Bronchial epithelial cell (primary cell): ENCODE data around the gene GPR31. TPM values are rescaled to one million over a fixed set of nuclear protein-coding genes. Genes with fewer than 3 reads are reported as not detected.

ENCODE experiments used
- DNase-seq: peaks from one replicate; pipeline ENCODE4 v3.0.0-alpha.2; 2010; ENCODE audit warnings: low read depth
- FAIRE-seq: peaks from 2 replicates; lab custom pipeline; 2011; peaks lifted over from hg19 to GRCh38; lab: Jason Lieb, UNC
- H3K27me3 ChIP-seq: 2 replicates; pipeline ENCODE4 v1.5.1; 2011; ENCODE audit warnings: low read length; ENCODE audit not compliant: control insufficient read depth, insufficient read depth
- H3K36me3 ChIP-seq: 2 replicates; pipeline ENCODE4 v1.5.1; 2011; ENCODE audit warnings: low read length; ENCODE audit not compliant: control insufficient read depth, insufficient read depth
- H3K4me3 ChIP-seq: 2 replicates; pipeline ENCODE4 v1.5.1; 2011; ENCODE audit warnings: mild to moderate bottlenecking, low read depth, low read length, control low read depth
- total RNA-seq: library from RNA; depleted of rRNA; stranded (reverse); fragments of >200 nt; gene quantifications from 2 replicates; pipeline ENCODE4 v1.2.1, GENCODE V29; 2014
- TF ChIP-seq, protein P1 (sequence below): IDR thresholded peaks from 2 replicates; pipeline ENCODE4 v1.5.1; 2011; ENCODE audit warnings: mild to moderate bottlenecking, moderate library complexity, low read length, control low read depth, inconsistent platforms; ENCODE audit not compliant: insufficient read depth, severe bottlenecking

The GPR31 gene
- total RNA-seq, 1 donor from 2014 or later = not detected

DNA sequence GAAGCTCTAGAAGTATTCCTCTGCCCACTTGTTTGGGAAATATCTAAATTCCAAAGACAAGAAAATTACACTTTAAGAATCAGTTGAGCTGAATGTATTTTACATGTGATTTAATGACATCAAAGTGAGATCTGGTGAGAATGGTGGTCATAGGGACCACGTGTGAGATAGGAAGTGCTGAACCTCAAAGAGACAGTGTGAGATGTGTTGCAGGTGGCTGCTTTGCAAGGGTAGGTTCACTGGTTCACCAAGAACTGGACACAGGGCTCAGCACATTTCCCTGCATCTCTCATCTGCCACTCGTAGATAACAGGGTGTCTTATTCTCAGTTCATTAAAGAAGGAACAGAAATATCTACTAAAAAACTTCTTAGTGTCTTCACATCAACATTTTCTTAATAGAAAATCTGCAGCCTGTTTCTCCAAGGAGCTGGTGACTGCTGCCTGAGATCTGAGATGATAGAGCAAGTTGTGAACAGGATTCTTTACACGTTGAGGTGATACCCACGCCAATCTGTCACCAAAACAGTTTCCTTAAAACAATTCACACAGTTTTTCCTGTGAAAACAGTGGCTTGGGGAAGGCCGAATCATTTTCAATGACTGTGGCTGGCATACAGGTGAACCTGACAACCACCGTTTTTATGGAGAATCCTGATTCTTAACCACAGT lies 27.6 kb downstream of the GPR31 start:
- DNase-seq = no peak
- Histone ChIP-seq H3K36me3 (no peaks in the 10 kb centered on the region), H3K4me3 (no peak overlapping the region), H3K27me3 (no peaks in the 10 kb centered on the region)
- no peak for FAIRE-seq
- TF ChIP-seq, protein P1, sequence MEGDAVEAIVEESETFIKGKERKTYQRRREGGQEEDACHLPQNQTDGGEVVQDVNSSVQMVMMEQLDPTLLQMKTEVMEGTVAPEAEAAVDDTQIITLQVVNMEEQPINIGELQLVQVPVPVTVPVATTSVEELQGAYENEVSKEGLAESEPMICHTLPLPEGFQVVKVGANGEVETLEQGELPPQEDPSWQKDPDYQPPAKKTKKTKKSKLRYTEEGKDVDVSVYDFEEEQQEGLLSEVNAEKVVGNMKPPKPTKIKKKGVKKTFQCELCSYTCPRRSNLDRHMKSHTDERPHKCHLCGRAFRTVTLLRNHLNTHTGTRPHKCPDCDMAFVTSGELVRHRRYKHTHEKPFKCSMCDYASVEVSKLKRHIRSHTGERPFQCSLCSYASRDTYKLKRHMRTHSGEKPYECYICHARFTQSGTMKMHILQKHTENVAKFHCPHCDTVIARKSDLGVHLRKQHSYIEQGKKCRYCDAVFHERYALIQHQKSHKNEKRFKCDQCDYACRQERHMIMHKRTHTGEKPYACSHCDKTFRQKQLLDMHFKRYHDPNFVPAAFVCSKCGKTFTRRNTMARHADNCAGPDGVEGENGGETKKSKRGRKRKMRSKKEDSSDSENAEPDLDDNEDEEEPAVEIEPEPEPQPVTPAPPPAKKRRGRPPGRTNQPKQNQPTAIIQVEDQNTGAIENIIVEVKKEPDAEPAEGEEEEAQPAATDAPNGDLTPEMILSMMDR = no peak

DNA sequence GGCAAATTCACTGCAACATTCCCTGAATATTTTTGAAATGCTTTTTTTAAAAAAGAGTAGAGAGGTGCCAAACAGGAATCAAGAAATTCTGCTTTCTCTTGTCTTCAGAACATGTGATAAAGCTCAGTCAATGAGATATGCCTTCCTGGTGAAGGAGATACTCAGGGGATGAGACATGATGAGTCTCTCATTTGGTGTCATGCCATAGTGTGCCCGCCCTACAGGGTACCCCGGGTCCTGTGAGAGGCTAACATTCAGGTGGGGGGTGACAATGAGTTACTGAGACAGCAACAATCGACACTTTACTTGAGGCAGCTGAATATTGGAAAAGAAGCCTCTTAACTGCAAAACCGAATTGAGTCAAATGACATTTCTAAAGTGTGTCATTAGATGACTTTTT lies 28.2 kb downstream of the GPR31 start:
- Histone ChIP-seq H3K27me3 (no peaks in the 10 kb centered on the region), H3K4me3 (no peak overlapping the region), H3K36me3 (no peaks in the 10 kb centered on the region)
- DNase-seq (no peak), FAIRE-seq (no peak)
- TF ChIP-seq, protein P1 = no peak

DNA sequence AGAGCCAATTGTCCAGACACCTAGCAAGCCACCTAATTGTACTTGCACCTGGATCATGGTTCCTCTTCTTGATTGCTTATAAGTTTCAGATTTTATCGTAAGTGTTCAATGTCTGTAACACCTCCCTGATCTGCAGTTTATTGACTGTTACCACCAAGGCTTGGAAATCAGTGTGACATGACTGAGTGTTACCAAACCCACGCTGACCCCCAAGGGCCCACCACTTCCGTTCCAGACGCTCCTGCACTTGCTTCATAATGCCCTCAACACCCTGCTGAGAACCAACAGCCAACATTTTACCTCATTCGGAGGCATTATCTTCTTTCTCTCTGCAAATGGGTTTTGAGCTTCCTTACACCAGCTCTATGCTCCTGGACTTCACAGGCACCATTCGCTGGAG lies 28.6 kb downstream of the GPR31 start:
- no peak overlapping the region for H3K4me3 ChIP-seq
- H3K36me3 ChIP-seq = no peaks in the 10 kb centered on the region
- no peaks in the 10 kb centered on the region for H3K27me3 ChIP-seq
- TF ChIP-seq, protein P1 = no peak
- no peak for FAIRE-seq
- no peak for DNase-seq

DNA sequence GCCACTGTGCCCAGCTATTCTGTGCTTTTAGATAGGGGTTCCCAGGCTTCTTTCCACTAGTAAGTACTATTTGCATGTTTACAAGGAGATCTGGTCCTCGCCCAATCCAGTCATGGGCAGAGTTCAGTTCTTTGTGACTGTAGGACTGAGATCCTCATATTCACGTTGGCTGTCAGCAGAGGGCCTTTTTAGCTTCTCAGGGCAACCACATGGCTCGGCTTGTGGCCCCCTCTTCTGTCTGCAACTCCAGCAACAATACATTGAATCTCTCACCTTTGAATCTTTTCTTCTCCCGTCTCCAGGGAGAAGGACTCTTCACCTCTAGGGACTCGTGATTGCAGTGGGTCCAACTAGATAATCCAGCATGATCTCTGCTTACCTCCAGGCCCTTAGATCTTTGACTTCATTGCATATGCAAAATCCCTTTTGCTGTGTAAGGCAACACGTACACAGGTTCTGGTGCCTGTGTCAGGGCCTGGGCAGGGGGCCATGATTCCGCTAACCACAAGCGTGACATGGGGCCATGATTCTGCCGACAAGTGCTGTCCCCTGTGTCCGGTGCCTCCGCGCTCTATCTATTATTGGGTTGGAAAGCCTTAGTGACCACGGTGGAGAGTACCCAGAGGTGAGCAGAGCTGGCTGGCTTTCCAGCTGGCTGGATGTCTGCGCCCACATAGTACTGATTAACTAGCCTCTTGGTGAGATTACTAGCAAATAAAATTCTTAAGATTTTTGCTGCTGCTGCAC lies 29.8 kb downstream of the GPR31 start:
- FAIRE-seq (no peak), DNase-seq (no peak)
- TF ChIP-seq, protein P1 = no peak
- no peak overlapping the region for H3K4me3 ChIP-seq
- H3K27me3 ChIP-seq = no peaks in the 10 kb centered on the region
- no peaks in the 10 kb centered on the region for H3K36me3 ChIP-seq

DNA sequence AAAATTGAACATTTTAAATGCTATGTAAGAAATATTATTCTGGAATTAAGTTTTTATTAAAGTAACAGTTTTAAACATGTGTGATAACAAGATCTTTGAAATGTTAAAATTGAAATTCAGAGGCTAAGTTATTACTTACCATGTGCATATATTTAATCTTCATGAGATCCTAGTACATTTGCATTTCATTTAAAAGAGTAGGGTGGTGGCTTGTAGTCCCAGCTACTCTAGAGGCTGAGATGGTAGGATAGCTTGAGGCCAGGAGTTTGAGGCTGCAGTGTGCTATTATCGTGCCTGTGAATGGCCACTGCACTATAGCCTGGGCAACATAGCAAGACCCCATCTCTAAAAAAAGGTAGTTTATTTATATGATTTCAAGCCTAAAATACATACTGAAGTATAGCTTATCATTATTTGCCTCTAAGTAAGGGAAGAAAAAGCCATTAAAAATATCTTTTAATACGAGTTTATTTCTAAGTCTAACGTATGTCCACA lies 31.9 kb downstream of the GPR31 start:
- no peaks in the 10 kb centered on the region for H3K27me3 ChIP-seq
- no peak for DNase-seq
- H3K4me3 ChIP-seq = no peak overlapping the region
- no peaks in the 10 kb centered on the region for H3K36me3 ChIP-seq
- FAIRE-seq = no peak
- TF ChIP-seq, protein P1 = no peak
